SK-N-SH treated with all-trans-retinoic acid at 6 μM for 48 hours (cell line): ENCODE results near the gene PPP2R1B.

ENCODE experiments used
- ATAC-seq: fragments of 200-7000 bp; cut with Tn5 transposase; 3 replicates; pipeline ENCODE4 v1.9.1; 2020; ENCODE audit warnings: mild to moderate bottlenecking, moderate library complexity
- ARNTL ChIP-seq: fragments of 450-650 bp; formaldehyde crosslinking; IDR thresholded peaks from 2 replicates; pipeline ENCODE4 v1.5.0; 2020; ENCODE audit warnings: low read depth, mild to moderate bottlenecking, moderate library complexity, borderline replicate concordance
- BACH2 ChIP-seq: fragments of 250-450 bp; sonication (Bioruptor Pico); IDR thresholded peaks from 2 replicates; pipeline ENCODE4 v1.9.0; 2021; ENCODE audit warnings: mild to moderate bottlenecking, borderline replicate concordance
- CSDC2 ChIP-seq: fragments of 250-450 bp; sonication (Bioruptor Pico); IDR thresholded peaks from 2 replicates; pipeline ENCODE4 v1.5.0; 2020; ENCODE audit warnings: mild to moderate bottlenecking, moderate library complexity
- ESRRG ChIP-seq: fragments of 250-450 bp; sonication (Bioruptor Pico); IDR thresholded peaks from 2 replicates; pipeline ENCODE4 v1.6.1; 2021; ENCODE audit warnings: mild to moderate bottlenecking
- ISL1 ChIP-seq: fragments of 250-450 bp; sonication (Bioruptor Pico); IDR thresholded peaks from 2 replicates; pipeline ENCODE4 v2.1.2; 2022; ENCODE audit warnings: mild to moderate bottlenecking, moderate library complexity
- OSR1 ChIP-seq: fragments of 250-450 bp; sonication (Bioruptor Pico); IDR thresholded peaks from 2 replicates; pipeline ENCODE4 v1.8.0; 2022; ENCODE audit warnings: moderate library complexity, mild to moderate bottlenecking, inconsistent platforms
- PPARA ChIP-seq: fragments of 250-450 bp; sonication (Bioruptor Pico); IDR thresholded peaks from 2 replicates; pipeline ENCODE4 v1.5.0; 2020; ENCODE audit warnings: mild to moderate bottlenecking, borderline replicate concordance
- RARB ChIP-seq: fragments of 250-450 bp; sonication (Bioruptor Pico); IDR thresholded peaks from 2 replicates; pipeline ENCODE4 v1.8.0; 2021; ENCODE audit warnings: mild to moderate bottlenecking, moderate library complexity
- TCF4 ChIP-seq: fragments of 250-450 bp; sonication (Bioruptor Pico); IDR thresholded peaks from 2 replicates; pipeline ENCODE4 v1.8.0; 2021; ENCODE audit warnings: mild to moderate bottlenecking, moderate library complexity, borderline replicate concordance
- ZC3H10 ChIP-seq: fragments of 250-450 bp; sonication (Bioruptor Pico); IDR thresholded peaks from 2 replicates; pipeline ENCODE4 v1.5.1; 2021; ENCODE audit warnings: mild to moderate bottlenecking, moderate library complexity
- ZFP3 ChIP-seq: fragments of 250-450 bp; sonication (Bioruptor Pico); IDR thresholded peaks from 2 replicates; pipeline ENCODE4 v1.5.0; 2020; ENCODE audit warnings: mild to moderate bottlenecking, moderate library complexity
- ZFP30 ChIP-seq: fragments of 450-650 bp; formaldehyde crosslinking; IDR thresholded peaks from 2 replicates; pipeline ENCODE4 v1.5.0; 2022; ENCODE audit warnings: mild to moderate bottlenecking, moderate library complexity
- ZNF565 ChIP-seq: fragments of 450-650 bp; formaldehyde crosslinking; conservative IDR thresholded peaks from 2 replicates; pipeline ENCODE4 v1.5.0; 2020; ENCODE audit warnings: low read depth, mild to moderate bottlenecking, moderate library complexity
- ZNF70 ChIP-seq: fragments of 450-650 bp; formaldehyde crosslinking; IDR thresholded peaks from 2 replicates; pipeline ENCODE4 v1.5.0; 2020; ENCODE audit warnings: mild to moderate bottlenecking, moderate library complexity
- ZNF8 ChIP-seq: fragments of 450-650 bp; formaldehyde crosslinking; IDR thresholded peaks from 2 replicates; pipeline ENCODE4 v1.5.0; 2020; ENCODE audit warnings: mild to moderate bottlenecking, moderate library complexity
- TF ChIP-seq, protein P1 (sequence below): fragments of 250-450 bp; sonication (Bioruptor Pico); IDR thresholded peaks from 2 replicates; pipeline ENCODE4 v1.5.1; 2020; ENCODE audit warnings: low read depth, mild to moderate bottlenecking, moderate library complexity
- TF ChIP-seq, protein P2 (sequence below): fragments of 250-450 bp; sonication (Bioruptor Pico); IDR thresholded peaks from 2 replicates; pipeline ENCODE4 v1.5.0; 2020; ENCODE audit warnings: mild to moderate bottlenecking, moderate library complexity
- TF ChIP-seq, protein P3 (sequence below): fragments of 250-450 bp; sonication (Bioruptor Pico); IDR thresholded peaks from 2 replicates; pipeline ENCODE4 v1.8.0; 2020; ENCODE audit warnings: mild to moderate bottlenecking, moderate library complexity, borderline replicate concordance
- TF ChIP-seq, protein P4 (sequence below): fragments of 250-450 bp; sonication (Bioruptor Pico); IDR thresholded peaks from 2 replicates; pipeline ENCODE4 v1.5.1; 2021; ENCODE audit warnings: mild to moderate bottlenecking, moderate library complexity
- TF ChIP-seq, protein P5 (sequence below): fragments of 250-450 bp; sonication (Bioruptor Pico); IDR thresholded peaks from 2 replicates; pipeline ENCODE4 v1.8.0; 2021; ENCODE audit warnings: low read depth, mild to moderate bottlenecking, moderate library complexity, borderline replicate concordance

Gene PPP2R1B

DNA sequence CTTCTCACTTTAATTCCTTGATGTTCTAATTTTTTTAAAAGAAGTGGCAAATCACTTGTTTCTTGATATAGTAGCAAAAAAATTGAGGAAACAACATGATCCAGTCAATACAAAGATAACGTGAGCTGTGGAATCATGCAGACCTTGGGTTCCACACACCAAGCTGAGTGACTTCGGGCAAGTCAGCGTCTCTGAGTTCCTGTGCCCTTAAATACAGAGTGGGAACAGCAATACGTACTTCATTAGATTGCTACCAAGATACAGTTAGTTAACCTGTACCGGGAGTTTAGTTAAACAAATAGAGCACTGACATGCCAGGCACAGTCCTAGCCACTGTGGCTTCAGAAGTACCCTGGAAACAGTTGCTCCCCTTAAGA is 58.5 kb downstream of the PPP2R1B start:
- no peak for TF ChIP-seq ESRRG (CRISPR knock-in tag)
- no peak for TF ChIP-seq BACH2 (CRISPR knock-in tag)
- TF ChIP-seq, protein P1, sequence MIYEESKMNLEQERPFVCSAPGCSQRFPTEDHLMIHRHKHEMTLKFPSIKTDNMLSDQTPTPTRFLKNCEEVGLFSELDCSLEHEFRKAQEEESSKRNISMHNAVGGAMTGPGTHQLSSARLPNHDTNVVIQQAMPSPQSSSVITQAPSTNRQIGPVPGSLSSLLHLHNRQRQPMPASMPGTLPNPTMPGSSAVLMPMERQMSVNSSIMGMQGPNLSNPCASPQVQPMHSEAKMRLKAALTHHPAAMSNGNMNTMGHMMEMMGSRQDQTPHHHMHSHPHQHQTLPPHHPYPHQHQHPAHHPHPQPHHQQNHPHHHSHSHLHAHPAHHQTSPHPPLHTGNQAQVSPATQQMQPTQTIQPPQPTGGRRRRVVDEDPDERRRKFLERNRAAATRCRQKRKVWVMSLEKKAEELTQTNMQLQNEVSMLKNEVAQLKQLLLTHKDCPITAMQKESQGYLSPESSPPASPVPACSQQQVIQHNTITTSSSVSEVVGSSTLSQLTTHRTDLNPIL (CRISPR knock-in tag), result no peak
- no peak for TF ChIP-seq ZNF8 (CRISPR knock-in tag)
- TF ChIP-seq ISL1 (CRISPR knock-in tag), result no peak
- TF ChIP-seq, protein P2, sequence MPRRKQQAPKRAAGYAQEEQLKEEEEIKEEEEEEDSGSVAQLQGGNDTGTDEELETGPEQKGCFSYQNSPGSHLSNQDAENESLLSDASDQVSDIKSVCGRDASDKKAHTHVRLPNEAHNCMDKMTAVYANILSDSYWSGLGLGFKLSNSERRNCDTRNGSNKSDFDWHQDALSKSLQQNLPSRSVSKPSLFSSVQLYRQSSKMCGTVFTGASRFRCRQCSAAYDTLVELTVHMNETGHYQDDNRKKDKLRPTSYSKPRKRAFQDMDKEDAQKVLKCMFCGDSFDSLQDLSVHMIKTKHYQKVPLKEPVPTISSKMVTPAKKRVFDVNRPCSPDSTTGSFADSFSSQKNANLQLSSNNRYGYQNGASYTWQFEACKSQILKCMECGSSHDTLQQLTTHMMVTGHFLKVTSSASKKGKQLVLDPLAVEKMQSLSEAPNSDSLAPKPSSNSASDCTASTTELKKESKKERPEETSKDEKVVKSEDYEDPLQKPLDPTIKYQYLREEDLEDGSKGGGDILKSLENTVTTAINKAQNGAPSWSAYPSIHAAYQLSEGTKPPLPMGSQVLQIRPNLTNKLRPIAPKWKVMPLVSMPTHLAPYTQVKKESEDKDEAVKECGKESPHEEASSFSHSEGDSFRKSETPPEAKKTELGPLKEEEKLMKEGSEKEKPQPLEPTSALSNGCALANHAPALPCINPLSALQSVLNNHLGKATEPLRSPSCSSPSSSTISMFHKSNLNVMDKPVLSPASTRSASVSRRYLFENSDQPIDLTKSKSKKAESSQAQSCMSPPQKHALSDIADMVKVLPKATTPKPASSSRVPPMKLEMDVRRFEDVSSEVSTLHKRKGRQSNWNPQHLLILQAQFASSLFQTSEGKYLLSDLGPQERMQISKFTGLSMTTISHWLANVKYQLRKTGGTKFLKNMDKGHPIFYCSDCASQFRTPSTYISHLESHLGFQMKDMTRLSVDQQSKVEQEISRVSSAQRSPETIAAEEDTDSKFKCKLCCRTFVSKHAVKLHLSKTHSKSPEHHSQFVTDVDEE, result no peak
- TF ChIP-seq PPARA (CRISPR knock-in tag), result no peak
- no peak for TF ChIP-seq ZC3H10
- TF ChIP-seq ZNF565, result no peak
- TF ChIP-seq, protein P3, sequence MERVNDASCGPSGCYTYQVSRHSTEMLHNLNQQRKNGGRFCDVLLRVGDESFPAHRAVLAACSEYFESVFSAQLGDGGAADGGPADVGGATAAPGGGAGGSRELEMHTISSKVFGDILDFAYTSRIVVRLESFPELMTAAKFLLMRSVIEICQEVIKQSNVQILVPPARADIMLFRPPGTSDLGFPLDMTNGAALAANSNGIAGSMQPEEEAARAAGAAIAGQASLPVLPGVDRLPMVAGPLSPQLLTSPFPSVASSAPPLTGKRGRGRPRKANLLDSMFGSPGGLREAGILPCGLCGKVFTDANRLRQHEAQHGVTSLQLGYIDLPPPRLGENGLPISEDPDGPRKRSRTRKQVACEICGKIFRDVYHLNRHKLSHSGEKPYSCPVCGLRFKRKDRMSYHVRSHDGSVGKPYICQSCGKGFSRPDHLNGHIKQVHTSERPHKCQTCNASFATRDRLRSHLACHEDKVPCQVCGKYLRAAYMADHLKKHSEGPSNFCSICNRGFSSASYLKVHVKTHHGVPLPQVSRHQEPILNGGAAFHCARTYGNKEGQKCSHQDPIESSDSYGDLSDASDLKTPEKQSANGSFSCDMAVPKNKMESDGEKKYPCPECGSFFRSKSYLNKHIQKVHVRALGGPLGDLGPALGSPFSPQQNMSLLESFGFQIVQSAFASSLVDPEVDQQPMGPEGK (CRISPR knock-in tag), result no peak
- TF ChIP-seq, protein P4, sequence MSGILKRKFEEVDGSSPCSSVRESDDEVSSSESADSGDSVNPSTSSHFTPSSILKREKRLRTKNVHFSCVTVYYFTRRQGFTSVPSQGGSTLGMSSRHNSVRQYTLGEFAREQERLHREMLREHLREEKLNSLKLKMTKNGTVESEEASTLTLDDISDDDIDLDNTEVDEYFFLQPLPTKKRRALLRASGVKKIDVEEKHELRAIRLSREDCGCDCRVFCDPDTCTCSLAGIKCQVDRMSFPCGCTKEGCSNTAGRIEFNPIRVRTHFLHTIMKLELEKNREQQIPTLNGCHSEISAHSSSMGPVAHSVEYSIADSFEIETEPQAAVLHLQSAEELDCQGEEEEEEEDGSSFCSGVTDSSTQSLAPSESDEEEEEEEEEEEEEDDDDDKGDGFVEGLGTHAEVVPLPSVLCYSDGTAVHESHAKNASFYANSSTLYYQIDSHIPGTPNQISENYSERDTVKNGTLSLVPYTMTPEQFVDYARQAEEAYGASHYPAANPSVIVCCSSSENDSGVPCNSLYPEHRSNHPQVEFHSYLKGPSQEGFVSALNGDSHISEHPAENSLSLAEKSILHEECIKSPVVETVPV (CRISPR knock-in tag), result no peak
- TF ChIP-seq TCF4 (CRISPR knock-in tag), result no peak
- TF ChIP-seq CSDC2, result no peak
- TF ChIP-seq ARNTL (CRISPR knock-in tag), result no peak
- TF ChIP-seq ZFP3 (CRISPR knock-in tag), result no peak
- ATAC-seq, result no peak

DNA sequence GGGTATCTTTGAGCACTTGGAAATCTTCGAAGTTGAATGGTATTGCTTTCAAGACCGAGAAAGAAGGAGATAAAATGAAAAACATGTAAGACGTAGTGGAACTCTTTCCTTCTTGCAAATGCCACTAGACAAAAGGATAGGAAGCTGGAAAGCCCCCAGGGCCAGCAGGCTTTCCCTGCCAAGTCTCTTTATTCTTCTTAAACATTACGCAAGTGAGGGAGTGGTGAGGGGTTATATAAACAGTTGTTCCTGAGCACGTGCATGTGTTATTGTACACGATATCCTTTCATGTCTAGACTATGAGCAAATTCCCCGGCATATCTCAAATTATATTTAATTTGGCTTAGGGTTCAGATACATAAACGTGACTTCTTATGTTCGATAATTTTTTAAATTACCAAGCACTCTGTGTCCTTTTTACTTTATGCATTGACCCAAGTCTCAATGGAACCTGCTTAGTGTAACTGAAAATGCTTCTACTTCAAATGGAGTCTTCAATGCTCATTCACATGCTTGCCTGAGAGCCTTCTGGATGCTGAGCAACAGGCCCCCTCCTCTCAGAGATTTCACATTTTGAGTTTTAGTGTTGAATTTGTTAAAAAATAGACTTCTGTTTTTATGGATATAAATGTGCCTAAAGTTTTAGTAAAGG is 59.0 kb downstream of the PPP2R1B start:
- ATAC-seq, result no peak
- no peak for TF ChIP-seq PPARA (CRISPR knock-in tag)

DNA sequence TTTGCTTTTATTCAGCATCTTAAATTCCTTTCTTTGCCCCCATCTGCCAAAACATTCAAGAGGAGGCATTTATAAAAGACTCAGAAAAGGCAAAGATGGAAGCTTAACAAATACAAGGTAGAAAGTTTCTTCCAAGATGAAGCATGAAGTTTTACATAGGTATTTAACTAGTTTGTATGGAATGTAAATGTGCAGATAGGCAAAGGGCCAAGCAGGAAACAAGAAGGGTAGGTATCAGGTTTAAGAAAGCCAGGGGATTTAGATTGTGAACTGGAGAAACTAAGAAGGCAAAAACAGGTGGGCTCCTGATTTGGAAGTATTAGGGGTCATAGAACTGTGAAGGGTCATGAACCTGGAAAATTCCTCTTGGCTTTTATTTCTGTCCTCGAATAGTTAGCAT is 62.6 kb downstream of the PPP2R1B start:
- no peak for ATAC-seq
- TF ChIP-seq ARNTL (CRISPR knock-in tag) (no peak), PPARA (CRISPR knock-in tag) (no peak), ISL1 (CRISPR knock-in tag) (no peak)
- TF ChIP-seq, protein P3 (CRISPR knock-in tag), result no peak

DNA sequence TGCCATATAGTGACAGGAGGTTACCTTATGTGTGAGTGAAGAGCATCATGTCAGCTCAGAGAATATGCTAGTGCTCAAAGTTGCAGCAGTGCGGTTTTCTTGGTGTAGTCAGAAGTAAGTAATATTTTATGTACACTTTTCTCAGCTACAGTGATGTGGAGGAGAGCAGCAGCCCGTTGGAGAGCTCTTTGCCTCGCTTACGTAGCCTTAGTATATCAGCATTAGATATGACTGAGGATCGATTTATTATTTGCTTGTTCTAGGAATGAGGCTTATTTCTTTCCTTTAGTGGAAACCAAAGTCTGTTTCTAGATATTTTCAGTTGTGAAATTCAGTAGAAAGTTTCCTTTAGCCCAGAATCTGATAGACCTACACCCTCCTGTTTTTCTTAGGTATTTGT is 63.6 kb downstream of the PPP2R1B start:
- no peak for TF ChIP-seq ARNTL (CRISPR knock-in tag)
- no peak for TF ChIP-seq ESRRG (CRISPR knock-in tag)
- no peak for TF ChIP-seq BACH2 (CRISPR knock-in tag)
- TF ChIP-seq, protein P4 (CRISPR knock-in tag), result no peak
- no peak for TF ChIP-seq ZFP30 (CRISPR knock-in tag)
- TF ChIP-seq, protein P5, sequence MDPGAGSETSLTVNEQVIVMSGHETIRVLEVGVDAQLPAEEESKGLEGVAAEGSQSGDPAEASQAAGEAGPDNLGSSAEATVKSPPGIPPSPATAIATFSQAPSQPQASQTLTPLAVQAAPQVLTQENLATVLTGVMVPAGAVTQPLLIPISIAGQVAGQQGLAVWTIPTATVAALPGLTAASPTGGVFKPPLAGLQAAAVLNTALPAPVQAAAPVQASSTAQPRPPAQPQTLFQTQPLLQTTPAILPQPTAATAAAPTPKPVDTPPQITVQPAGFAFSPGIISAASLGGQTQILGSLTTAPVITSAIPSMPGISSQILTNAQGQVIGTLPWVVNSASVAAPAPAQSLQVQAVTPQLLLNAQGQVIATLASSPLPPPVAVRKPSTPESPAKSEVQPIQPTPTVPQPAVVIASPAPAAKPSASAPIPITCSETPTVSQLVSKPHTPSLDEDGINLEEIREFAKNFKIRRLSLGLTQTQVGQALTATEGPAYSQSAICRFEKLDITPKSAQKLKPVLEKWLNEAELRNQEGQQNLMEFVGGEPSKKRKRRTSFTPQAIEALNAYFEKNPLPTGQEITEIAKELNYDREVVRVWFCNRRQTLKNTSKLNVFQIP (CRISPR knock-in tag), result no peak
- TF ChIP-seq OSR1, result no peak
- TF ChIP-seq ZC3H10, result no peak
- no peak for TF ChIP-seq ZNF8 (CRISPR knock-in tag)
- TF ChIP-seq ZFP3 (CRISPR knock-in tag), result no peak
- no peak for TF ChIP-seq TCF4 (CRISPR knock-in tag)
- TF ChIP-seq ZNF565, result no peak
- no peak for TF ChIP-seq ZNF70 (CRISPR knock-in tag)
- no peak for TF ChIP-seq RARB (CRISPR knock-in tag)
- ATAC-seq, result no peak
